ENCODE data around the gene IL7R.

Gene IL7R

GRCh38 chr5:35920890-35921289 is 64.2 kb downstream of the IL7R start:
- no peak for DNase-seq

GRCh38 chr5:35921930-35922329 is 65.2 kb downstream of the IL7R start:
- no peak for DNase-seq

- no peak for DNase-seq
Measured at GRCh38 chr5:35922468-35922867, 65.8 kb downstream of the IL7R start.

- no peak for DNase-seq
Measured at GRCh38 chr5:35924122-35924949, 67.6 kb downstream of the IL7R start.

GRCh38 chr5:35924950-35925722 is 68.4 kb downstream of the IL7R start:
- DNase-seq: peak; percentile 83

- DNase-seq: peak; percentile 29
Measured at GRCh38 chr5:35926389-35927051, 69.8 kb downstream of the IL7R start.
